Glomerular visceral epithelial cell (primary cell): Measurements from ENCODE around the gene RPRD2.

ENCODE experiments used
- DNase-seq: peaks from one replicate; pipeline ENCODE4 v3.0.0-alpha.2; 2016; ENCODE audit errors: extremely low spot score

RPRD2 gene

GRCh38 chr1:150514260-150514659, 150.3 kb downstream of the RPRD2 start:
- no peak for DNase-seq

DNA sequence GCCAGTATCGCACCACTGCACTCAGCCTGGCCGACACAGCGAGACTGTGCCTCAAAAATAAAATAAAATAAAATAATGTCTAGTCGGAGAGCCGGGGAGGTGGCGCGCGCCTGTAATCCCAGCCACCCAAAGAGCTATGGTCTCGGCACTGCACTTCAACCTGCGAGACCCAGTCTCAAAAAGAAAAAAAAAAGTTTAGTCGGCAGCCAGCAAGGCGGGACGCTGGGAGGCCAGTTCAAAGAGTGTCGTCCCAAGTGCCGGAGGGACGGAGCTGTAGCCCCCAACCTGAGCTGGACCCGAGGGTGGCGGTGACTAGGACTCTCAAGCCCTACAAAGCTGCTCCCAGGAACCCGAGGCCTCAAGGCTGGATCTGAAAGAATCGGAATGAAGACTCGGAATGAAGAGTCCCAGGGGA, 151.0 kb downstream of the RPRD2 start:
- no peak for DNase-seq

DNA sequence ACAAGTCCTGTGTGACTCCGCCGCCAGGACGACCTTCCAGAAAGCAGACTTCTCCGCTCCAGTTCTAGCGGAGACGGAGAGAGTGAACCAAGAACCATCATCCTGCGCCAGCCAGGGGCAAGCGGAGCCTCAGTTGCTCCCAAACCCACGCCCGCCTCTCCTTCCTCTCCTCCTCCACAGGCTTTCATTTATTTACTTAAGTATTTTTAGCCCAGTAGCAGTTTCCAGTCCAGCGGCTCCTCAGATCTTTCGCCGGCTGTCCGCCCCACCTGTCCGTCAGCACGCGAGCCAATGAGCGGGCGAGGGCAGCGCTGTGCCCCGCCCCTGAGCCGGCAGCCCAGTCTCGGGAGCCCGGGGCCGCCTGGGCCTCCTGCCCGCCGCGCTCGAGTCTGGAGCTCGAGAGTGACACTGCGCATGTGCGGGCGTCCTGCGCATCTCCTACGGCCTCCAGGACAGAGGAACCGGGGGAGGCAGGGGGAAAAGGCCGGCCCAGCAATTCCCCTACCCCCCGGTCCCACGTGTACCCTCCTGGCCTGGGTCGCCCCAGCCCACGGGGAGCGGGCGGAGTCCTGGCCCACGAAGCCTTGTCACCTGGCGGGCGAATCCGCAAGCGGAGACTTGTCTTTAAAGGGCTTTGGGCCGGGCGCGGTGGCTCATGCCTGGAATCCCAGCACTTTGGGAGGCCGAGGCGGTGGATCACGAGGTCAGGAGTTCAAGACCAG, 151.5 kb downstream of the RPRD2 start, which contains the start of gene FALEC:
TSS of gene FALEC (plus strand) at position 425 of the 722 bp plus-strand sequence.
- DNase-seq: peak; percentile 98

GRCh38 chr1:150516050-150516591, 152.2 kb downstream of the RPRD2 start:
- DNase-seq: no peak

DNA sequence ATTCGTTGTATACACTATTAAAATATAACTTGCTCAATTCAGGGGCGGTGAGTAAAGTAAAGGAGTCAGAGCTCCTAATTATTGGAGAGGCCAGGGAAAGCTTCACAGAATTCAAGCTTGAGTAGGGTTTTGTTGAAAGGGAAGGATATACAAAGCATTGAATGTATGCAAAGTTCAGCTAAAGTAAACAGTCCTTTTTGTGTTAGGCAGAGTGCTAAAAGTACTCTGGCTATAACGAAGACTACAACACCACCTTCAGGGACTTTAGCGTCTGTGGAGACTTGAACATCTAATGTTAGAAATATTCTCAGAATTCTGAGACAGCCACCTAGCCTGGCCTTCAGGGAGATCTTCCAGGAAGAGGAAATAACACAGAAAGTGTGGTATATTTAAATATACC, 152.7 kb downstream of the RPRD2 start:
- peak; percentile 18 for DNase-seq

- no peak for DNase-seq
Measured at GRCh38 chr1:150521196-150521968, 157.4 kb downstream of the RPRD2 start.

DNA sequence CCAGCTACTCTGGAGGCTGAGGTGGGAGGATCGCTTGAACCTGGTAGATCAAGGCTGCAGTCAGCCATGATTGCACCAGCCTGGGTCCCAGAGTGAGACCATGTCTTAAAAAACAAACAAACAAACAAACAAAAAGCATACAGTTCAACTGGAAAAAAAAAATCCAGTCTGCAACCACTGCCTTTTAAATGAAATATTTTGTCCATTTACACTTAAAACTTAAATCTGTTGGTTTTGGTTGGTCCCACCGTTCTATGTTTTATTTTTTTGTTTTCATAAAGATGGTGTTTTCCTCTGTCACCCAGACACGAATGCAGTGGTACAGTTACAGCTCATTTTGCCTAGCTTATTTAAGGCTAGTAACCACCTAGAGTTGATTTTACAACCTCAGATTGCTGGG, 161.4 kb downstream of the RPRD2 start:
- DNase-seq: no peak
